ENCODE data around the gene CHRM4. TPM values are rescaled to one million over a fixed set of nuclear protein-coding genes. Genes with fewer than 3 reads are reported as not detected.
"Not testable (repeated sequence)": the region's sequence is repeated elsewhere in the genome, so short reads cannot be mapped to it uniquely, and the experiment has no call there.

The CHRM4 gene
- total RNA-seq, 1 experiment from 2014 or later, result 0.97 TPM

DNA sequence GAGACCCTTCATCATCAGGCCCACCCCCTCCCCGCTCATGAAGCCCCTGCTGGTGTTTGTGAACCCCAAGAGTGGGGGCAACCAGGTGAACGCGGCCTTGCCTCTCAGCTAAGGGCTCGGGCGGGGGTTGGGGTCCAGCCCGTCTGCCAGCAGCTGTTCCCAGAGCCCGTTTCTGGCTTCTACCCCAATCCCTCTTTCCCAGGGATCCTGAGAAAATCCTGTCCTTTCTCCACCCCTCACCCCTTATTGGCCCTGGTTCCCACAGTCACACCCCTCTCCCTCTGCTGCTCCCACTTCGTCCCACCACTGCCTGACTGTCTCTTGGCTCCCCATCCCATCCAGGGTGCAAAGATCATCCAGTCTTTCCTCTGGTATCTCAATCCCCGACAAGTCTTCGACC is 19.5 kb downstream of the CHRM4 start:
- no peaks in the 10 kb centered on the region for H3K27me3 ChIP-seq
- peaks cover 8% of the 10 kb centered on the region for H3K4me1 ChIP-seq
- H3K4me3 ChIP-seq, result no peak overlapping the region
- DNase-seq, result no peak
- no peaks in the 10 kb centered on the region for H3K9me3 ChIP-seq (replicated peaks)
- H3K36me3 ChIP-seq, result peaks cover 26% of the 10 kb centered on the region
- H3K27ac ChIP-seq, result no peak overlapping the region

- DNase-seq; H3K9me3 ChIP-seq (replicated peaks); H3K27me3 ChIP-seq; H3K4me3 ChIP-seq; H3K27ac ChIP-seq: not testable (repeated sequence)
- Histone ChIP-seq H3K4me1 (peaks cover 12% of the 10 kb centered on the region), H3K36me3 (peaks cover 22% of the 10 kb centered on the region)
These were observed 20.3 kb downstream of the CHRM4 start for GRCh38 chr11:46371262-46371661.

- Histone ChIP-seq H3K4me3 (no peak overlapping the region), H3K9me3 (replicated peaks) (no peaks in the 10 kb centered on the region), H3K27ac (no peak overlapping the region), H3K36me3 (peaks cover 21% of the 10 kb centered on the region), H3K4me1 (peaks cover 13% of the 10 kb centered on the region), H3K27me3 (no peaks in the 10 kb centered on the region)
- no peak for DNase-seq
These were observed 21.3 kb downstream of the CHRM4 start for GRCh38 chr11:46370253-46370652.

- peak; percentile 80 to 85 for DNase-seq
- Histone ChIP-seq H3K27me3 (no peaks in the 10 kb centered on the region), H3K4me3 (no peak overlapping the region), H3K27ac (no peak overlapping the region), H3K36me3 (peaks cover 19% of the 10 kb centered on the region), H3K9me3 (replicated peaks) (no peaks in the 10 kb centered on the region), H3K4me1 (peaks cover 17% of the 10 kb centered on the region)
These were observed 22.0 kb downstream of the CHRM4 start for GRCh38 chr11:46369458-46370152.

DNA sequence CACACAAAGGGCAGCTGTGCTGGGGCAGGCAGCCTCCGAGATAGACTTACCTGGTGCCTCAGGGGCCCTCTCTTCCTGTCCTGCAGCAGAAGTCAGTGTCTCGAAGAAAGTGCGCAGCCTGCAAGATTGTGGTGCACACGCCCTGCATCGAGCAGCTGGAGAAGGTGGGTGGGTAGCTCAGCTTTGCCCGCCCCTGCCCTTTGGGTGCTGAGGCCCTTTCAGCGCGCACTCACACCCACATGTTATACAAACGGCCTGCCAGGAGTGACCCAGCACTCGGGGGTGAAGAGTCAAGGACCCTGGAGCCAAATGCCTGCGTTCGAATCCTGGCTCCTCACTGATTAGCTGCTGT is 23.7 kb downstream of the CHRM4 start:
- Histone ChIP-seq H3K27ac (no peak overlapping the region), H3K9me3 (replicated peaks) (no peaks in the 10 kb centered on the region), H3K4me1 (peaks cover 32% of the 10 kb centered on the region), H3K27me3 (no peaks in the 10 kb centered on the region), H3K36me3 (peaks cover 19% of the 10 kb centered on the region), H3K4me3 (no peak overlapping the region)
- DNase-seq, result no peak

DNA sequence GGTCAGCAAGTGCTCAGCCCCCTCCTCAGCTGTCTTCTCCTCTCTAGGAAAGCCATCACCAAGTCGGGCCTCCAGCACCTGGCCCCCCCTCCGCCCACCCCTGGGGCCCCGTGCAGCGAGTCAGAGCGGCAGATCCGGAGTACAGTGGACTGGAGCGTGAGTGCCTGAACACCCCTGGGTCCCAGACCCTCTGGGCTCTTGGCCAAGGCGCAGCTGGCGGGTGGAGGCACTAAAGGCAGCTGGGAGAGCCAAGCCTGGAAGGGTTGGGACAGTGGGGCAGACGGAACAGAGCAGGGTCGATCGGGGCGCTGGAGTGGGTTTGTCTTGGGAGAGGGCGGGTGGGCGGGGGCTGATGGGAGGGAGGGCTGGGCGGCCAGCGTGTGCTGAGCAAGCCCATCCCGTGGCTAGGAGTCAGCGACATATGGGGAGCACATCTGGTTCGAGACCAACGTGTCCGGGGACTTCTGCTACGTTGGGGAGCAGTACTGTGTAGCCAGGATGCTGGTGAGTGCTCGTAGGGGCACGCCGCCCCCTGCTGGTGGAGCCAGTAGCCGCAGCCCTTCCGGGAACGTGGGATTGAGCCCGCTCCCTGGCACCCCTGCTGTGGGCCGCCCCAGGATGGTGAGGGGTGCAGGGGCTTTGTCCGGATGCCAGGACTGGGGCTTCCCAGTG is 24.2 kb downstream of the CHRM4 start:
- Histone ChIP-seq H3K27ac (peak overlapping the region; percentile 42; the same call in 1 of the 2 replicates), H3K4me3 (no peak overlapping the region), H3K27me3 (no peaks in the 10 kb centered on the region), H3K36me3 (peaks cover 19% of the 10 kb centered on the region), H3K4me1 (peaks cover 37% of the 10 kb centered on the region), H3K9me3 (replicated peaks) (no peaks in the 10 kb centered on the region)
- DNase-seq, result peak; percentile 89

DNA sequence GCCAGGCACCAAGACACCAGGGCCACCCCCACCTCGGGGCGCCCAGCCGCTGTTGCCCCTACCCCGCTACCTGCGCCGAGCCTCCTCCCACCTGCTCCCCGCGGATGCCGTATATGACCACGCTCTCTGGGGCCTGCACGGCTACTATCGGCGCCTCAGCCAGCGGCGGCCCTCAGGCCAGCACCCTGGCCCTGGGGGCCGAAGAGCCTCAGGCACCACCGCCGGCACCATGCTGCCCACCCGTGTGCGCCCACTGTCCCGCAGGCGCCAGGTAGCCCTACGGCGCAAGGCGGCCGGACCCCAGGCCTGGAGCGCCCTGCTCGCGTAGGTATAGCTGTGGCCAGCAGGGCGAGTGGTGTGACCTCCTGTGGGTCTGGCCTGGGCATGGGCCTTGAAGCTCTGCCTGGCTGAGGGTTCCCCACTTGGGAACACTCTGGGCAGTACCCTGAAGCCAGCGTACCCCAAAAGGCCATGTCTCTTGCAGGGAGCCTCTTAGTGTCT is 24.9 kb downstream of the CHRM4 start:
- H3K27me3 ChIP-seq, result no peaks in the 10 kb centered on the region
- no peak overlapping the region for H3K4me3 ChIP-seq
- H3K9me3 ChIP-seq (replicated peaks), result no peaks in the 10 kb centered on the region
- peak overlapping the region; percentile 42; the same call in 1 of the 2 replicates for H3K27ac ChIP-seq
- peaks cover 44% of the 10 kb centered on the region for H3K4me1 ChIP-seq
- no peak for DNase-seq
- H3K36me3 ChIP-seq, result peaks cover 19% of the 10 kb centered on the region

- H3K27me3 ChIP-seq, result no peaks in the 10 kb centered on the region
- DNase-seq, result no peak
These were observed 25.3 kb downstream of the CHRM4 start for GRCh38 chr11:46366260-46366659.

GRCh38 chr11:46364791-46365190 is 26.8 kb downstream of the CHRM4 start:
- H3K4me1 ChIP-seq, result peaks cover 52% of the 10 kb centered on the region
- peak overlapping the region; percentile 98; the same call in 1 of the 2 replicates for H3K27ac ChIP-seq
- no peak overlapping the region for H3K4me3 ChIP-seq
- no peaks in the 10 kb centered on the region for H3K27me3 ChIP-seq
- no peaks in the 10 kb centered on the region for H3K9me3 ChIP-seq (replicated peaks)
- H3K36me3 ChIP-seq, result peaks cover 8% of the 10 kb centered on the region
- DNase-seq, result no peak

More at GRCh38 chr11:46366260-46366659, 25.3 kb downstream of the CHRM4 start:
- Histone ChIP-seq H3K4me1 (peaks cover 47% of the 10 kb centered on the region), H3K4me3 (no peak overlapping the region), H3K9me3 (replicated peaks) (no peaks in the 10 kb centered on the region), H3K36me3 (peaks cover 19% of the 10 kb centered on the region), H3K27ac (no peak overlapping the region)

- peaks cover 8% of the 10 kb centered on the region; the same call in 1 of the 2 replicates for H3K36me3 ChIP-seq
- DNase-seq, result no peak
- H3K4me1 ChIP-seq, result peaks cover 52% of the 10 kb centered on the region
- peak overlapping the region; percentile 98 for H3K27ac ChIP-seq
- H3K27me3 ChIP-seq, result no peaks in the 10 kb centered on the region
- H3K9me3 ChIP-seq (replicated peaks), result no peaks in the 10 kb centered on the region
- no peak overlapping the region; the same call in 1 of the 2 replicates for H3K4me3 ChIP-seq
These were observed 27.5 kb downstream of the CHRM4 start for GRCh38 chr11:46364056-46364455.

DNA sequence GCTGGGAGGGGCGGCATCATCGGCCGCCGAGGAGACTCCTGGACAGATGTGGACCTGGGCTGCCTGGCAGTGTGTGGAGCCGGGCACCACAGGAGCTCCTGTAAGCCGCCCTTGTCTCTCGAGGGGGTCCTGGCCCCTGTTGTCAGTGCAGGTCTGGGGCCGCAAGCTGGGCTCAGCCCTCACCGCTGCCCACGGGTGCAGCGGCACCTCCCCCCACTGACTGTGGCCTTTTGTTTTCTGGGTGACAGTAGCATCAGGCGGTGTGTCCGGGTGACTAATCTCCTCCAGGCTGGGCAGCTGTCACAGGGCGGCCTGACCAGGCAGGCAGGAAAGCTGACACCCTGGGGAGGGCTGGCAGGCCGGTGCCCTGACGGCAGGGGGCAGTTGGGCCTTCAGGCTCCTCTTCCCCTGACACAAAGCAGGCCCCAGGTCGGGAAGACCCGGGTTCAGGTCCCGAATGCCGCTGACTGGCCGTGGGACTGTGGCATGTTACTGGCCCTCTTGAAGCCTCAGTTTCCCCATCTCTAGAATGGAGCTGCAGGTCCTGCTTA is 28.0 kb downstream of the CHRM4 start:
- H3K27ac ChIP-seq, result peak overlapping the region; percentile 98
- H3K27me3 ChIP-seq, result no peaks in the 10 kb centered on the region
- H3K4me3 ChIP-seq, result peak overlapping the region; percentile 50
- peaks cover 52% of the 10 kb centered on the region for H3K4me1 ChIP-seq
- peak; percentile 96 to 97 for DNase-seq
- no peaks in the 10 kb centered on the region for H3K9me3 ChIP-seq (replicated peaks)
- H3K36me3 ChIP-seq, result peaks cover 5% of the 10 kb centered on the region; the same call in 1 of the 2 replicates

- Histone ChIP-seq H3K27ac (peak overlapping the region; percentile 98), H3K4me1 (peaks cover 50% of the 10 kb centered on the region), H3K27me3 (no peaks in the 10 kb centered on the region), H3K36me3 (0 out of 2 replicates have a peak, but pooled peaks cover under 1% of the 10 kb centered on the region), H3K4me3 (peak overlapping the region; percentile 50), H3K9me3 (replicated peaks) (no peaks in the 10 kb centered on the region)
- peak; percentile 82 to 83 for DNase-seq
These were observed 28.6 kb downstream of the CHRM4 start for GRCh38 chr11:46363031-46363407.

DNA sequence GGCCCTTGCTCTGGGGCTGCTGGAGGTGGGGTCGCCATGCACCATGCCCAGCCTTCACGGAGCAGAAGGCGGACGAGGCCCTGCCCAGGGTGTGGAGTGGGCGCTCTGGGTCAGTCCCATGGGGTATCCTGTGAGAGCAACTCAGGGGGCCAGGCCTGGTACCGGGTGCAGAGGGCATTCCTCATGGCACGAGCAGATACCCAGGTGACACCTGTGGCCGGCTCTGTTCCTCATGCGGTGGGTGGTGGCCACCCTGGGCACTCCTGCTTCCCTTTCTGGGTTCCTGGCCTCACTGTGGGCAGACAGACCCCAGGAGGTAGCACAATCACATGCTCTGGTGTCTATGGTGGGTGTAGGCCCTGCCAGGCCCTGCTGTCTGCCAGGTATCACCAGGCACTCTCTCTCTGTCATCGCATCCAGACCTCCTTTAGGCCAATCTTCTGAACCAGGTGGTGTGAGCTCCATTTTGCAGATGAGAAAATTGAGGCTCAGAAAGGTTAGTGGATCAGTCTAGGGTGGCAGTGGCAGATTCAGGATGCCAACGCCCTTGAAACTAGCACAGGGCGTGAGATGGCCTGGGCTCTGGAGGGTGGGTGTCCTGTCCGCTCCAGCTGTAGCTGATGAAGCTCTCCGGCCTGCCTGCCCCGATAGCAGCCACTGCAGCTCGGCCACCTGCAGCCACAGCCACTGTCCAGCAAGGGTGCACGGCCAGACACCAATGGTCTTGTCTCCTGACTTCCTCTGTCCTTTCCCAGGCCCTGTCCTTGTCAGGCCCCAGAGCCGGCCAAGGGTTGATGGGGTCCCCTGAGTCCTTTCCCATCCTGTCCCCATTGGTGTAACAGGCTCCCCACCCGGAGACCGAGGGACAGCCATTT is 29.2 kb downstream of the CHRM4 start:
- peaks cover 46% of the 10 kb centered on the region for H3K4me1 ChIP-seq

More for the DNA sequence above, 29.2 kb downstream of the CHRM4 start:
- DNase-seq, result no peak
- H3K27me3 ChIP-seq, result no peaks in the 10 kb centered on the region
- H3K4me3 ChIP-seq, result peak overlapping the region; percentile 50
- no peaks in the 10 kb centered on the region for H3K9me3 ChIP-seq (replicated peaks)
- H3K36me3 ChIP-seq, result no peaks in the 10 kb centered on the region
- H3K27ac ChIP-seq, result peak overlapping the region; percentile 98
